ENCODE measurements around the gene SOBP.

SOBP gene

GRCh38 chr6:107523054-107523791 is 33.3 kb downstream of the SOBP start:
- no peak for DNase-seq (ENCODE audit: low spot score)

- DNase-seq (ENCODE audit: low spot score), result no peak
Measured at GRCh38 chr6:107523794-107524193, 33.9 kb downstream of the SOBP start.

- DNase-seq (ENCODE audit: low spot score), result no peak
Measured at GRCh38 chr6:107524626-107525025, 34.7 kb downstream of the SOBP start.

GRCh38 chr6:107531868-107532267 is 42.0 kb downstream of the SOBP start:
- DNase-seq (ENCODE audit: low spot score), result no peak

GRCh38 chr6:107532706-107533105 is 42.8 kb downstream of the SOBP start:
- DNase-seq (ENCODE audit: low spot score), result no peak

GRCh38 chr6:107533415-107534059 is 43.6 kb downstream of the SOBP start:
- no peak for DNase-seq (ENCODE audit: low spot score)

GRCh38 chr6:107534571-107535141 is 44.7 kb downstream of the SOBP start:
- DNase-seq (ENCODE audit: low spot score), result no peak

- DNase-seq (ENCODE audit: low spot score), result no peak
Measured at GRCh38 chr6:107535626-107536025, 45.7 kb downstream of the SOBP start.

GRCh38 chr6:107536180-107536961 is 46.5 kb downstream of the SOBP start:
- no peak for DNase-seq (ENCODE audit: low spot score)

- DNase-seq (ENCODE audit: low spot score), result no peak
Measured at GRCh38 chr6:107537559-107537958, 47.6 kb downstream of the SOBP start.

GRCh38 chr6:107538856-107539387 is 49.0 kb downstream of the SOBP start:
- DNase-seq (ENCODE audit: low spot score), result no peak

GRCh38 chr6:107539409-107539808 is 49.5 kb downstream of the SOBP start:
- DNase-seq (ENCODE audit: low spot score), result no peak

- no peak for DNase-seq (ENCODE audit: low spot score)
Measured at GRCh38 chr6:107539849-107540464, 50.0 kb downstream of the SOBP start.

- DNase-seq (ENCODE audit: low spot score), result no peak
Measured at GRCh38 chr6:107540465-107540857, 50.5 kb downstream of the SOBP start.

- no peak for DNase-seq (ENCODE audit: low spot score)
Measured at GRCh38 chr6:107542192-107542668, 52.3 kb downstream of the SOBP start.

GRCh38 chr6:107543088-107543487 is 53.2 kb downstream of the SOBP start:
- no peak for DNase-seq (ENCODE audit: low spot score)

- no peak for DNase-seq (ENCODE audit: low spot score)
Measured at GRCh38 chr6:107543567-107543966, 53.6 kb downstream of the SOBP start.

- no peak for DNase-seq (ENCODE audit: low spot score)
Measured at GRCh38 chr6:107545763-107546162, 55.8 kb downstream of the SOBP start.

GRCh38 chr6:107546691-107547450 is 57.0 kb downstream of the SOBP start:
- no peak for DNase-seq (ENCODE audit: low spot score)

- DNase-seq (ENCODE audit: low spot score), result no peak
Measured at GRCh38 chr6:107547451-107547840, 57.5 kb downstream of the SOBP start.

- DNase-seq (ENCODE audit: low spot score), result no peak
Measured at GRCh38 chr6:107550241-107550840, 60.4 kb downstream of the SOBP start.

Measured in RKO (cell line).